Endothelial cell of umbilical vein (primary cell): ENCODE results near the gene DHX35. TPM values are rescaled to one million over a fixed set of nuclear protein-coding genes. Genes with fewer than 3 reads are reported as not detected.

Experiments used
- BruUV-seq: library from RNA; stranded (reverse); fragments of 400-500 nt; replicated peaks from 2 replicates; lab custom pipeline; 2021; lab: Mats Ljungman, UMichigan
- CTCF ChIA-PET: fragments of 300-600, 350-600 bp; sonication (Branson Sonifier 250); formaldehyde crosslinking; loops from one replicate; lab custom pipeline; 2021; ENCODE audit warnings: antibody characterized with exemption, inconsistent platforms; lab: Charles Lee
- POLR2A ChIA-PET: fragments of 300-600, 350-600 bp; sonication (Branson Sonifier 250); formaldehyde crosslinking; loops from one replicate; lab custom pipeline; 2021; ENCODE audit warnings: antibody characterized with exemption, inconsistent platforms; lab: Charles Lee
- DNase-seq: peaks from one replicate; pipeline ENCODE4 v3.0.0-alpha.2; 2011; ENCODE audit warnings: low read depth, low spot score
- FAIRE-seq: peaks from 2 replicates; lab custom pipeline; 2011; peaks lifted over from hg19 to GRCh38; lab: Jason Lieb, UNC
- H2AFZ ChIP-seq: 2 replicates; pipeline ENCODE4 v1.6.0; 2012; ENCODE audit warnings: low read depth, low read length, control low read depth, inconsistent platforms
- H3K27ac ChIP-seq: 2 replicates; pipeline ENCODE4 v1.5.1; 2011; ENCODE audit warnings: low read depth, mild to moderate bottlenecking, control low read depth, low read length, moderate library complexity; ENCODE audit not compliant: insufficient read depth
- H3K27me3 ChIP-seq, 2 experiments: 2 replicates each; pipeline versions ENCODE4 v1.6.0 to v1.6.1; 2011; ENCODE audit warnings: low read length in 2 of 2, mixed read lengths in 1 of 2; ENCODE audit not compliant: control insufficient read depth in 2 of 2, insufficient read depth in 2 of 2
- H3K36me3 ChIP-seq, 2 experiments: 2 replicates in 1 of 2; 3 replicates in 1 of 2; pipeline ENCODE4 v1.5.1; 2011; ENCODE audit warnings: low read length in 2 of 2, mild to moderate bottlenecking in 1 of 2, moderate library complexity in 1 of 2; ENCODE audit not compliant: control insufficient read depth in 2 of 2, insufficient read depth in 2 of 2; ENCODE audit errors: extremely low read depth in 1 of 2
- H3K4me1 ChIP-seq: 3 replicates; pipeline ENCODE4 v1.5.1; 2011; ENCODE audit warnings: mild to moderate bottlenecking, low read length; ENCODE audit not compliant: control insufficient read depth, insufficient read depth; ENCODE audit errors: extremely low read depth
- H3K4me2 ChIP-seq: 2 replicates; pipeline ENCODE4 v1.6.1; 2011; ENCODE audit warnings: low read length, control low read depth, mixed read lengths; ENCODE audit not compliant: insufficient read depth
- H3K4me3 ChIP-seq, 3 experiments: fragments of 200-600 bp in 1 of 3; sonication (generic), shearing (Covaris generic) in 1 of 3; replicated peaks in 1 of 3; 2 replicates each; pipeline ENCODE4 v1.5.1; 2011 to 2016; ENCODE audit warnings: control low read depth in 3 of 3, low read length in 3 of 3, mild to moderate bottlenecking in 2 of 3, inconsistent platforms in 1 of 3, low read depth in 1 of 3, moderate library complexity in 1 of 3; ENCODE audit not compliant: insufficient read depth in 1 of 3
- H3K79me2 ChIP-seq: 2 replicates; pipeline ENCODE4 v1.6.0; 2012; ENCODE audit warnings: low read length, inconsistent platforms; ENCODE audit not compliant: control insufficient read depth, insufficient read depth
- H3K9ac ChIP-seq: replicated peaks from 2 replicates; pipeline ENCODE3; 2011; ENCODE audit warnings: low read length, control low read depth; ENCODE audit not compliant: insufficient read depth; ENCODE audit errors: extremely low read depth
- H3K9me1 ChIP-seq: replicated peaks from 3 replicates; pipeline ENCODE4 v1.6.0; 2011; ENCODE audit warnings: mild to moderate bottlenecking, low read length; ENCODE audit not compliant: control insufficient read depth, insufficient read depth; ENCODE audit errors: extremely low read depth
- H3K9me3 ChIP-seq: replicated peaks from 2 replicates; pipeline ENCODE4 v1.5.1; 2012; ENCODE audit warnings: low read length, inconsistent platforms; ENCODE audit not compliant: control insufficient read depth, insufficient read depth
- H4K20me1 ChIP-seq: replicated peaks from 2 replicates; pipeline ENCODE3; 2011; ENCODE audit warnings: mild to moderate bottlenecking, low read length; ENCODE audit not compliant: control insufficient read depth, insufficient read depth; ENCODE audit errors: extremely low read depth
- CTCF ChIP-seq, 2 donors: IDR thresholded peaks; 1 replicate in 1 of 2; 2 replicates in 1 of 2; pipeline ENCODE4 v1.5.1; 2011; ENCODE audit warnings: low read length in 2 of 2, mild to moderate bottlenecking in 2 of 2, moderate library complexity in 2 of 2, control low read depth in 1 of 2, inconsistent platforms in 1 of 2, low read depth in 1 of 2; ENCODE audit not compliant: insufficient read depth in 1 of 2; ENCODE audit errors: extremely low read depth in 1 of 2
- EZH2 ChIP-seq: IDR thresholded peaks from 2 replicates; pipeline ENCODE4 v1.6.1; 2012; ENCODE audit warnings: borderline replicate concordance, low read depth, mild to moderate bottlenecking, moderate library complexity, low read length, inconsistent platforms; ENCODE audit not compliant: severe bottlenecking
- POLR2AphosphoS5 ChIP-seq: IDR thresholded peaks from 2 replicates; pipeline ENCODE4 v1.6.1; 2012; ENCODE audit warnings: low read depth, mild to moderate bottlenecking, control low read depth, low read length, moderate library complexity; ENCODE audit not compliant: insufficient read depth
- dilution Hi-C: fragments of 300-500 bp; cut with MboI; formaldehyde crosslinking; loops from one replicate; pipeline ENCODE4 v1.15.0; 2019; ENCODE audit warnings: low sequenced_read_pairs; ENCODE audit not compliant: extremely low pct_ligation_motif_present
- intact Hi-C: fragments of 100-400 bp; cut with micrococcal nuclease; formaldehyde crosslinking; loops from one replicate; pipeline ENCODE4 v1.10.0; 2022
- polyA plus RNA-seq, 4 experiments: library from polyadenylated mRNA; depleted of rRNA in 3 of 4; stranded (reverse) in 3 of 4; unstranded in 1 of 4; fragments of >200 nt; gene quantifications; 2 replicates each; pipeline versions ENCODE4 v1.2.1 to v1.2.3, GENCODE V29; 2011 to 2012; ENCODE audit warnings: missing spikeins in 1 of 4
- total RNA-seq: library from RNA; stranded (reverse); gene quantifications from 2 replicates; pipeline ENCODE4 v1.2.3, GENCODE V29; 2021

The DHX35 gene
- total and polyA plus RNA-seq, 2 donors (not counting 3 experiments of a cell fraction or from before 2014, with no cell fraction given) = 10.0 to 13.0 TPM

- no peak overlapping the region for H3K4me2 ChIP-seq
Observed at GRCh38 chr20:38997622-38998021, 35.5 kb downstream of the DHX35 start.

More at GRCh38 chr20:38997622-38998021, 35.5 kb downstream of the DHX35 start:
- DNase-seq (no peak), FAIRE-seq (no peak)
- no peak overlapping the region for H3K27ac ChIP-seq
- ChIA-PET CTCF (interaction anchor here (0.6 kb wide), 1 partner anchor 18 kb away, joined by 3 read pairs; no protein-coding TSS in a partner anchor), POLR2A (no interaction called here)
- no TSS peak for BruUV-seq
- no peaks in the 10 kb centered on the region for H3K27me3 ChIP-seq
- no peak overlapping the region for H2AFZ ChIP-seq
- peaks cover 5 to 6% of the 10 kb centered on the region in 2 experiments for H3K36me3 ChIP-seq
- no peaks in the 10 kb centered on the region for H3K9me3 ChIP-seq
- intact Hi-C loops = no loop called here
- no peaks in the 10 kb centered on the region for H3K9me1 ChIP-seq
- H4K20me1 ChIP-seq = no peaks in the 10 kb centered on the region
- no peak for TF ChIP-seq CTCF (IDR thresholded peaks at IDR 0.05; ENCODE audit: extremely low read depth in 1 of 2, insufficient read depth in 1 of 2, low read depth in 1 of 2, low read length in 2 of 2)
- no peak for TF ChIP-seq POLR2AphosphoS5
- TF ChIP-seq EZH2 = no peak
- H3K9ac ChIP-seq = no peak overlapping the region
- no peak overlapping the region for H3K4me3 ChIP-seq
- H3K79me2 ChIP-seq = no peaks in the 10 kb centered on the region
- dilution Hi-C loops = no loop called here
- H3K4me1 ChIP-seq = no peaks in the 10 kb centered on the region
